Panc1 (cell line): ENCODE results near the gene SUGCT.

ENCODE experiments used
- POLR2AphosphoS5 ChIP-seq: IDR thresholded peaks from 2 replicates; pipeline ENCODE4 v1.6.1; 2012; ENCODE audit warnings: mild to moderate bottlenecking, low read depth, low read length, moderate library complexity
- TF ChIP-seq, protein P1 (sequence below), 2 experiments: IDR thresholded peaks; 2 replicates each; pipeline ENCODE4 v1.6.1; 2011 to 2012; ENCODE audit warnings: low read depth in 2 of 2, control low read depth in 1 of 2, low read length in 1 of 2, mild to moderate bottlenecking in 1 of 2, moderate library complexity in 1 of 2; ENCODE audit not compliant: insufficient read depth in 1 of 2
- TF ChIP-seq, protein P2 (sequence below): fragments of 450-650 bp; IDR thresholded peaks from 2 replicates; pipeline ENCODE4 v1.5.1; 2017; ENCODE audit warnings: mild to moderate bottlenecking

DNA sequence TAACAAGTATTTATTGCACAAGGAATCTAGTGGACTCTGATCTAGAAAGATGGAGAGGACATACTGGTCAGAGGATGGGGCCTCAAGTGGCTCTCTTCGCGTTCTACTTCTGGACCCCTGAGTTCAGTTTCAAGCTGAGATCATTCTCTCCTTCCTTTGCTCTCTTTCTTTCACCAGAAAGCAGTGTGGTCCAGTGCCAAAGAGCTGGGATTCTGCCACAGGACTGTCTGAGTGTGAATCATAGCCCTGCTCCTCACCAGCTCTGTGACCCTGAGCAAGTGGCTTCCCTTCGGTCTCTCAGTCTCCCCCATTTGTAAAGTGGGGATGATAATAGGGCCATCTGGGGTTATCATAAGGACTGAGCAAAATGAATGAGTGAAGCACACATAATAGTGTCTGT lies 715.2 kb downstream of the SUGCT start:
- TF ChIP-seq, protein P1, sequence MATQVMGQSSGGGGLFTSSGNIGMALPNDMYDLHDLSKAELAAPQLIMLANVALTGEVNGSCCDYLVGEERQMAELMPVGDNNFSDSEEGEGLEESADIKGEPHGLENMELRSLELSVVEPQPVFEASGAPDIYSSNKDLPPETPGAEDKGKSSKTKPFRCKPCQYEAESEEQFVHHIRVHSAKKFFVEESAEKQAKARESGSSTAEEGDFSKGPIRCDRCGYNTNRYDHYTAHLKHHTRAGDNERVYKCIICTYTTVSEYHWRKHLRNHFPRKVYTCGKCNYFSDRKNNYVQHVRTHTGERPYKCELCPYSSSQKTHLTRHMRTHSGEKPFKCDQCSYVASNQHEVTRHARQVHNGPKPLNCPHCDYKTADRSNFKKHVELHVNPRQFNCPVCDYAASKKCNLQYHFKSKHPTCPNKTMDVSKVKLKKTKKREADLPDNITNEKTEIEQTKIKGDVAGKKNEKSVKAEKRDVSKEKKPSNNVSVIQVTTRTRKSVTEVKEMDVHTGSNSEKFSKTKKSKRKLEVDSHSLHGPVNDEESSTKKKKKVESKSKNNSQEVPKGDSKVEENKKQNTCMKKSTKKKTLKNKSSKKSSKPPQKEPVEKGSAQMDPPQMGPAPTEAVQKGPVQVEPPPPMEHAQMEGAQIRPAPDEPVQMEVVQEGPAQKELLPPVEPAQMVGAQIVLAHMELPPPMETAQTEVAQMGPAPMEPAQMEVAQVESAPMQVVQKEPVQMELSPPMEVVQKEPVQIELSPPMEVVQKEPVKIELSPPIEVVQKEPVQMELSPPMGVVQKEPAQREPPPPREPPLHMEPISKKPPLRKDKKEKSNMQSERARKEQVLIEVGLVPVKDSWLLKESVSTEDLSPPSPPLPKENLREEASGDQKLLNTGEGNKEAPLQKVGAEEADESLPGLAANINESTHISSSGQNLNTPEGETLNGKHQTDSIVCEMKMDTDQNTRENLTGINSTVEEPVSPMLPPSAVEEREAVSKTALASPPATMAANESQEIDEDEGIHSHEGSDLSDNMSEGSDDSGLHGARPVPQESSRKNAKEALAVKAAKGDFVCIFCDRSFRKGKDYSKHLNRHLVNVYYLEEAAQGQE (IDR thresholded peaks at IDR 0.05; ENCODE audit: insufficient read depth in 1 of 2, low read depth in 2 of 2, low read length in 1 of 2), result no peak
- TF ChIP-seq, protein P2, sequence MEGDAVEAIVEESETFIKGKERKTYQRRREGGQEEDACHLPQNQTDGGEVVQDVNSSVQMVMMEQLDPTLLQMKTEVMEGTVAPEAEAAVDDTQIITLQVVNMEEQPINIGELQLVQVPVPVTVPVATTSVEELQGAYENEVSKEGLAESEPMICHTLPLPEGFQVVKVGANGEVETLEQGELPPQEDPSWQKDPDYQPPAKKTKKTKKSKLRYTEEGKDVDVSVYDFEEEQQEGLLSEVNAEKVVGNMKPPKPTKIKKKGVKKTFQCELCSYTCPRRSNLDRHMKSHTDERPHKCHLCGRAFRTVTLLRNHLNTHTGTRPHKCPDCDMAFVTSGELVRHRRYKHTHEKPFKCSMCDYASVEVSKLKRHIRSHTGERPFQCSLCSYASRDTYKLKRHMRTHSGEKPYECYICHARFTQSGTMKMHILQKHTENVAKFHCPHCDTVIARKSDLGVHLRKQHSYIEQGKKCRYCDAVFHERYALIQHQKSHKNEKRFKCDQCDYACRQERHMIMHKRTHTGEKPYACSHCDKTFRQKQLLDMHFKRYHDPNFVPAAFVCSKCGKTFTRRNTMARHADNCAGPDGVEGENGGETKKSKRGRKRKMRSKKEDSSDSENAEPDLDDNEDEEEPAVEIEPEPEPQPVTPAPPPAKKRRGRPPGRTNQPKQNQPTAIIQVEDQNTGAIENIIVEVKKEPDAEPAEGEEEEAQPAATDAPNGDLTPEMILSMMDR, result no peak
- TF ChIP-seq POLR2AphosphoS5, result no peak
